HAP-1 (cell line): ENCODE data around the gene TRIM31.

Experiments used
- DNase-seq, 2 experiments: peaks; one replicate each; pipeline ENCODE4 v3.0.0-alpha.2; 2016 to 2020; ENCODE audit warnings: low spot score in 2 of 2
- H3K27me3 ChIP-seq: fragments of 250-450 bp; sonication (Bioruptor Pico); 2 replicates; pipeline ENCODE4 v1.5.1; 2020; ENCODE audit warnings: low read depth, mild to moderate bottlenecking, moderate library complexity
- H3K36me3 ChIP-seq: fragments of 250-450 bp; sonication (Bioruptor Pico); replicated peaks from 2 replicates; pipeline ENCODE4 v1.5.1; 2020; ENCODE audit warnings: mild to moderate bottlenecking
- H3K4me1 ChIP-seq: fragments of 250-450 bp; sonication (Bioruptor Pico); 2 replicates; pipeline ENCODE4 v1.5.1; 2020; ENCODE audit warnings: mild to moderate bottlenecking
- H3K4me3 ChIP-seq: fragments of 250-450 bp; sonication (Bioruptor Pico); 2 replicates; pipeline ENCODE4 v1.5.1; 2020; ENCODE audit warnings: mild to moderate bottlenecking, moderate library complexity
- H3K9me3 ChIP-seq: fragments of 250-450 bp; sonication (Bioruptor Pico); 2 replicates; pipeline ENCODE4 v1.5.1; 2020; ENCODE audit warnings: mild to moderate bottlenecking, moderate library complexity
- in situ Hi-C: fragments of 300-500 bp; cut with MboI; formaldehyde crosslinking; loops from 3 replicates; pipeline ENCODE4 v1.14.3; 2020; ENCODE audit warnings: low sequenced_read_pairs, inconsistent platforms, mixed read lengths

Gene TRIM31

GRCh38 chr6:30113003-30113759 lies at the start of gene TRIM31:
Gene TRIM31, minus strand, starts transcription at chr6:30113090. Its CDS starts 285 bp downstream, at chr6:30112805.
- peaks cover 32% of the 10 kb centered on the region for H3K27me3 ChIP-seq
- DNase-seq: no peak
- H3K4me1 ChIP-seq: no peaks in the 10 kb centered on the region
- in situ Hi-C loops: no loop called here
- no peak within 1 kb of the TSS for H3K4me3 ChIP-seq
- no peaks in the 10 kb centered on the region for H3K9me3 ChIP-seq
- H3K36me3 ChIP-seq: no peaks in the 10 kb centered on the region

GRCh38 chr6:30162265-30163089 lies 49.6 kb upstream of the TRIM31 start:
- Histone ChIP-seq H3K4me1 (no peaks in the 10 kb centered on the region), H3K36me3 (no peaks in the 10 kb centered on the region), H3K9me3 (no peaks in the 10 kb centered on the region), H3K27me3 (peaks cover 16% of the 10 kb centered on the region), H3K4me3 (no peak overlapping the region)
- no peak for DNase-seq
- in situ Hi-C loops: loop anchor here (10.0 kb wide), 1 partner anchor 318 kb away; no protein-coding TSS in a partner anchor

GRCh38 chr6:30160785-30161531 lies 48.1 kb upstream of the TRIM31 start, which contains the start of gene TRIM10:
Gene TRIM10, minus strand, starts transcription at chr6:30161211. Its CDS starts 353 bp downstream, at chr6:30160858.
- peaks cover 13% of the 10 kb centered on the region for H3K27me3 ChIP-seq
- no peaks in the 10 kb centered on the region for H3K36me3 ChIP-seq
- no peaks in the 10 kb centered on the region for H3K4me1 ChIP-seq
- in situ Hi-C loops: loop anchor here (10.0 kb wide), 1 partner anchor 316 kb away; no protein-coding TSS in a partner anchor
- no peaks in the 10 kb centered on the region for H3K9me3 ChIP-seq
- no peak within 1 kb of the TSS for H3K4me3 ChIP-seq
- DNase-seq: no peak

GRCh38 chr6:30160008-30160784 lies 47.3 kb upstream of the TRIM31 start:
- DNase-seq: no peak
- Histone ChIP-seq H3K9me3 (no peaks in the 10 kb centered on the region), H3K36me3 (no peaks in the 10 kb centered on the region), H3K4me1 (no peaks in the 10 kb centered on the region), H3K4me3 (no peak overlapping the region), H3K27me3 (peaks cover 10% of the 10 kb centered on the region)
- in situ Hi-C loops: loop anchor here (10.0 kb wide), 1 partner anchor 315 kb away; no protein-coding TSS in a partner anchor

- Histone ChIP-seq H3K27me3 (peaks cover 13% of the 10 kb centered on the region), H3K9me3 (no peaks in the 10 kb centered on the region), H3K4me3 (no peak overlapping the region), H3K4me1 (no peaks in the 10 kb centered on the region), H3K36me3 (no peaks in the 10 kb centered on the region)
- in situ Hi-C loops: no loop called here
- DNase-seq: no peak
These were observed 45.7 kb upstream of the TRIM31 start for GRCh38 chr6:30158475-30159040.

GRCh38 chr6:30157999-30158398 lies 45.1 kb upstream of the TRIM31 start:
- in situ Hi-C loops: no loop called here
- no peak overlapping the region for H3K4me3 ChIP-seq

GRCh38 chr6:30157581-30157980 lies 44.7 kb upstream of the TRIM31 start:
- in situ Hi-C loops: no loop called here
- Histone ChIP-seq H3K4me3 (no peak overlapping the region), H3K27me3 (peaks cover 13% of the 10 kb centered on the region), H3K9me3 (no peaks in the 10 kb centered on the region), H3K36me3 (no peaks in the 10 kb centered on the region), H3K4me1 (no peaks in the 10 kb centered on the region)
- DNase-seq: no peak

More at GRCh38 chr6:30157999-30158398, 45.1 kb upstream of the TRIM31 start:
- no peak for DNase-seq
- Histone ChIP-seq H3K9me3 (no peaks in the 10 kb centered on the region), H3K27me3 (peaks cover 13% of the 10 kb centered on the region), H3K36me3 (no peaks in the 10 kb centered on the region), H3K4me1 (no peaks in the 10 kb centered on the region)

GRCh38 chr6:30156774-30157173 lies 43.9 kb upstream of the TRIM31 start:
- no peak for DNase-seq
- Histone ChIP-seq H3K4me3 (no peak overlapping the region), H3K4me1 (no peaks in the 10 kb centered on the region), H3K36me3 (no peaks in the 10 kb centered on the region), H3K27me3 (peaks cover 13% of the 10 kb centered on the region), H3K9me3 (no peaks in the 10 kb centered on the region)
- in situ Hi-C loops: no loop called here

- peaks cover 13% of the 10 kb centered on the region for H3K27me3 ChIP-seq
- no peak for DNase-seq
- in situ Hi-C loops: no loop called here
- no peaks in the 10 kb centered on the region for H3K36me3 ChIP-seq
- no peak overlapping the region for H3K4me3 ChIP-seq
- H3K9me3 ChIP-seq: no peaks in the 10 kb centered on the region
- H3K4me1 ChIP-seq: no peaks in the 10 kb centered on the region
These were observed 43.3 kb upstream of the TRIM31 start for GRCh38 chr6:30156262-30156599.

- DNase-seq: no peak
These were observed 42.8 kb upstream of the TRIM31 start for GRCh38 chr6:30155520-30156261.

GRCh38 chr6:30154709-30155519 lies 42.0 kb upstream of the TRIM31 start:
- no peaks in the 10 kb centered on the region for H3K36me3 ChIP-seq
- H3K4me3 ChIP-seq: no peak overlapping the region
- H3K27me3 ChIP-seq: peaks cover 13% of the 10 kb centered on the region
- DNase-seq: no peak
- no peaks in the 10 kb centered on the region for H3K9me3 ChIP-seq
- in situ Hi-C loops: no loop called here
- H3K4me1 ChIP-seq: no peaks in the 10 kb centered on the region

More at GRCh38 chr6:30155520-30156261, 42.8 kb upstream of the TRIM31 start:
- Histone ChIP-seq H3K4me1 (no peaks in the 10 kb centered on the region), H3K27me3 (peaks cover 13% of the 10 kb centered on the region), H3K4me3 (no peak overlapping the region), H3K36me3 (no peaks in the 10 kb centered on the region), H3K9me3 (no peaks in the 10 kb centered on the region)
- in situ Hi-C loops: no loop called here

- in situ Hi-C loops: no loop called here
- Histone ChIP-seq H3K27me3 (peaks cover 10% of the 10 kb centered on the region), H3K36me3 (no peaks in the 10 kb centered on the region), H3K4me1 (no peaks in the 10 kb centered on the region), H3K9me3 (no peaks in the 10 kb centered on the region), H3K4me3 (no peak overlapping the region)
- DNase-seq: no peak
These were observed 41.2 kb upstream of the TRIM31 start for GRCh38 chr6:30154061-30154460.
